Neural cell (in vitro differentiated cells): ENCODE results near the gene SCAI. TPM values are rescaled to one million over a fixed set of nuclear protein-coding genes. Genes with fewer than 3 reads are reported as not detected.
A peak's percentile ranks its signal among the peaks of the same experiment; 100 is the strongest.

Experiments used
- H2AFZ ChIP-seq: fragments of 200-600, 300-800 bp; sonication (generic), shearing (Covaris generic); 2 replicates; pipeline ENCODE4 v1.6.0; 2014; ENCODE audit warnings: low read depth, mild to moderate bottlenecking, antibody characterized with exemption, low read length, moderate library complexity
- H3F3A ChIP-seq: fragments of 200-600 bp; shearing (Covaris generic); 2 replicates; pipeline ENCODE4 v1.6.1; 2016; ENCODE audit warnings: mild to moderate bottlenecking, moderate library complexity, mixed read lengths, antibody characterized with exemption, low read length; ENCODE audit not compliant: insufficient read depth, poor library complexity, severe bottlenecking
- H3K27ac ChIP-seq: fragments of 200-600, 300-800 bp; sonication (generic), shearing (Covaris generic); 2 replicates; pipeline ENCODE4 v1.5.1; 2014; ENCODE audit warnings: mild to moderate bottlenecking, low read length, moderate library complexity
- H3K27me3 ChIP-seq: fragments of 300-800, 200-600 bp; sonication (generic), shearing (Covaris generic); 2 replicates; pipeline ENCODE4 v1.6.0; 2014; ENCODE audit warnings: mild to moderate bottlenecking, low read depth, low read length, moderate library complexity; ENCODE audit not compliant: insufficient read depth
- H3K36me3 ChIP-seq: fragments of 300-800, 200-600 bp; sonication (generic), shearing (Covaris generic); 2 replicates; pipeline ENCODE4 v1.5.1; 2014; ENCODE audit warnings: mild to moderate bottlenecking, antibody characterized with exemption, low read length, moderate library complexity; ENCODE audit not compliant: insufficient read depth
- H3K4me2 ChIP-seq: fragments of 300-800, 200-600 bp; sonication (generic), shearing (Covaris generic); 2 replicates; pipeline ENCODE4 v1.6.0; 2014; ENCODE audit warnings: mild to moderate bottlenecking, low read length
- H3K4me3 ChIP-seq: fragments of 300-800, 200-600 bp; sonication (generic), shearing (Covaris generic); 2 replicates; pipeline ENCODE4 v1.5.1; 2014; ENCODE audit warnings: mild to moderate bottlenecking, low read length, moderate library complexity
- H3K79me2 ChIP-seq: fragments of 200-600 bp; shearing (Covaris generic); replicated peaks from 2 replicates; pipeline ENCODE4 v1.6.0; 2014; ENCODE audit warnings: mild to moderate bottlenecking, low read length, moderate library complexity; ENCODE audit not compliant: insufficient read depth
- H3K9ac ChIP-seq: fragments of 300-800, 200-600 bp; sonication (generic), shearing (Covaris generic); 2 replicates; pipeline ENCODE4 v1.6.1; 2016; ENCODE audit warnings: mild to moderate bottlenecking, low read length, mixed read lengths
- H3K9me2 ChIP-seq: fragments of 200-600 bp; shearing (Covaris generic); 2 replicates; pipeline ENCODE4 v1.6.1; 2016; ENCODE audit warnings: mild to moderate bottlenecking, low read length, mixed read lengths; ENCODE audit not compliant: insufficient read depth
- H3K9me3 ChIP-seq: fragments of 200-600, 300-800 bp; sonication (generic), shearing (Covaris generic); 2 replicates; pipeline ENCODE4 v1.6.1; 2016; ENCODE audit warnings: mild to moderate bottlenecking, mixed run types, low read length, moderate library complexity, mixed read lengths
- H4K20me1 ChIP-seq: fragments of 200-600 bp; shearing (Covaris generic); 2 replicates; pipeline ENCODE4 v1.6.1; 2016; ENCODE audit warnings: mild to moderate bottlenecking, mixed run types; ENCODE audit not compliant: insufficient read depth
- EP300 ChIP-seq: fragments of 450-650 bp; conservative IDR thresholded peaks from 2 replicates; pipeline ENCODE4 v1.6.1; 2014; ENCODE audit warnings: antibody characterized with exemption, mild to moderate bottlenecking, moderate library complexity; ENCODE audit not compliant: poor library complexity, severe bottlenecking
- EZH2 ChIP-seq: fragments of 200-600, 300-800 bp; shearing (Covaris generic), sonication (generic); IDR thresholded peaks from 2 replicates; pipeline ENCODE4 v1.6.1; 2014; ENCODE audit warnings: antibody characterized with exemption, low read length, borderline replicate concordance, mild to moderate bottlenecking; ENCODE audit not compliant: insufficient read depth, poor library complexity, severe bottlenecking
- MXI1 ChIP-seq: fragments of 450-650 bp; conservative IDR thresholded peaks from 2 replicates; pipeline ENCODE4 v1.6.1; 2014; ENCODE audit warnings: antibody characterized with exemption, mild to moderate bottlenecking; ENCODE audit not compliant: poor library complexity, severe bottlenecking
- POLR2AphosphoS5 ChIP-seq: IDR thresholded peaks from 2 replicates; pipeline ENCODE4 v1.6.1; 2012
- RAD21 ChIP-seq: fragments of 450-650 bp; conservative IDR thresholded peaks from 2 replicates; pipeline ENCODE4 v1.6.1; 2014; ENCODE audit warnings: antibody characterized with exemption, mild to moderate bottlenecking, moderate library complexity
- SMC3 ChIP-seq: fragments of 450-650 bp; conservative IDR thresholded peaks from 2 replicates; pipeline ENCODE4 v1.6.1; 2014; ENCODE audit warnings: antibody characterized with exemption, mild to moderate bottlenecking, moderate library complexity; ENCODE audit not compliant: poor library complexity
- TAF1 ChIP-seq: IDR thresholded peaks from 2 replicates; pipeline ENCODE4 v1.6.1; 2012; ENCODE audit warnings: low read depth
- polyA plus RNA-seq: library from polyadenylated mRNA; depleted of rRNA; stranded (reverse); fragments of >200 nt; gene quantifications from 2 replicates; pipeline ENCODE4 v1.2.3, GENCODE V29; 2014
- TF ChIP-seq, protein P1 (sequence below): IDR thresholded peaks from 2 replicates; pipeline ENCODE4 v1.6.1; 2012; ENCODE audit warnings: borderline replicate concordance
- TF ChIP-seq, protein P2 (sequence below): fragments of 450-650 bp; IDR thresholded peaks from 2 replicates; pipeline ENCODE4 v1.5.1; 2014; ENCODE audit warnings: antibody characterized with exemption, mild to moderate bottlenecking, moderate library complexity; ENCODE audit not compliant: poor library complexity, severe bottlenecking

Gene SCAI
- polyA plus RNA-seq, 1 donor from 2014 or later: 43.2 TPM

DNA sequence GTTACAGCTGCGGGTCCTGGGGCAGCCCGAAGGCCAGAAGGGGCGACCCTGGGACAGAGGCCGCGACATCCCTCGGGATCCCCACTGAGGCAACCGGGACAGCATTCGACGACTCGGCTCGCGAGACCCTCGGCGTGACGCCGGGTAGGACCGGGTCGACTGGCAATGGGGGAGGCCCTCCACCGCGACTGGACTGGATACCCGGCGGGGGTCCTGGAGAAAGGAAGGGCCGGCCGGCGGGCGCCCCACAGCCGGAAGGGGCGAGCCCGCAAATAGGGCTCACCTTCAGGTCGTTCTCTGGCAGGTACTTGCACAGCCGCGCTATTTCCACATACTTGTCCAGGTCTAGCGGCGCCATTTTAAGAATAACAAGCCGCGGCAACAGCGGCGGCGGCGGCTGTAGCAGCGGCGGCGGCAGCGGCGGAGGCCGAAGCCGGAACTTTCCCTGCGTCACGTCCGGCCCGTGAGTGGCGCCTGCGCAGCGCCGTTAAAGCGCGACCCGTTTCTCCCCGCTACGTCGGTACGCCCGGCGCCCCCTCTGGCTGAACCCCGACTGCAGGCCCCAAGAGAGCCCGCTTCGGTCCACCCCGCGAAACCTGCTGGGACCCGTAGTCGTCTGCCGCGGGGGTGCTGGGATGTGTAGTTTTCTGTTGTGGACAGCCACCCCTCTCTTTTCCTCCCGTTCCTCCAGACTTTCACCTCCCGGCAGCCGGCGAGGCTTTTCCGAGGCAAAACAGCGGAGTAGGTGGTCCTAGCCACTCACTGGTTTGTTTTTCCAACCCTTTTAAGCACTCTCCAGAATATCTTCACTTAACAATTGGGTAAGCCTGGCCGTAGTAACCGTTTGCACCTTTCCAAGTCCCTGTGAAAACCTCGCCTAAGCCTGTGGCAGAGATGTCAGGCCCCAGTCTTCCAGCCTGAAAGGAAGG, 46.3 kb upstream of the SCAI start, which contains the start of gene PPP6C:
PPP6C (minus strand) TSS at position 443 of the 929 bp plus-strand sequence; CDS start at position 358, 85 bp downstream.
- Histone ChIP-seq H3K4me2 (peak within 1 kb of the TSS; percentile 100), H3K9me3 (no peaks in the 10 kb centered on the region), H2AFZ (peak within 1 kb of the TSS; percentile 94), H4K20me1 (no peaks in the 10 kb centered on the region), H3K9me2 (no peaks in the 10 kb centered on the region), H3K27ac (peak within 1 kb of the TSS; percentile 96), H3K9ac (peak within 1 kb of the TSS; percentile 99), H3K27me3 (no peaks in the 10 kb centered on the region), H3F3A (no peaks in the 10 kb centered on the region), H3K4me3 (peak within 1 kb of the TSS; percentile 87), H3K79me2 (peaks cover 47% of the 10 kb centered on the region), H3K36me3 (no peaks in the 10 kb centered on the region)
- no peak for TF ChIP-seq RAD21
- TF ChIP-seq MXI1: peak; percentile 68
- TF ChIP-seq, protein P1, sequence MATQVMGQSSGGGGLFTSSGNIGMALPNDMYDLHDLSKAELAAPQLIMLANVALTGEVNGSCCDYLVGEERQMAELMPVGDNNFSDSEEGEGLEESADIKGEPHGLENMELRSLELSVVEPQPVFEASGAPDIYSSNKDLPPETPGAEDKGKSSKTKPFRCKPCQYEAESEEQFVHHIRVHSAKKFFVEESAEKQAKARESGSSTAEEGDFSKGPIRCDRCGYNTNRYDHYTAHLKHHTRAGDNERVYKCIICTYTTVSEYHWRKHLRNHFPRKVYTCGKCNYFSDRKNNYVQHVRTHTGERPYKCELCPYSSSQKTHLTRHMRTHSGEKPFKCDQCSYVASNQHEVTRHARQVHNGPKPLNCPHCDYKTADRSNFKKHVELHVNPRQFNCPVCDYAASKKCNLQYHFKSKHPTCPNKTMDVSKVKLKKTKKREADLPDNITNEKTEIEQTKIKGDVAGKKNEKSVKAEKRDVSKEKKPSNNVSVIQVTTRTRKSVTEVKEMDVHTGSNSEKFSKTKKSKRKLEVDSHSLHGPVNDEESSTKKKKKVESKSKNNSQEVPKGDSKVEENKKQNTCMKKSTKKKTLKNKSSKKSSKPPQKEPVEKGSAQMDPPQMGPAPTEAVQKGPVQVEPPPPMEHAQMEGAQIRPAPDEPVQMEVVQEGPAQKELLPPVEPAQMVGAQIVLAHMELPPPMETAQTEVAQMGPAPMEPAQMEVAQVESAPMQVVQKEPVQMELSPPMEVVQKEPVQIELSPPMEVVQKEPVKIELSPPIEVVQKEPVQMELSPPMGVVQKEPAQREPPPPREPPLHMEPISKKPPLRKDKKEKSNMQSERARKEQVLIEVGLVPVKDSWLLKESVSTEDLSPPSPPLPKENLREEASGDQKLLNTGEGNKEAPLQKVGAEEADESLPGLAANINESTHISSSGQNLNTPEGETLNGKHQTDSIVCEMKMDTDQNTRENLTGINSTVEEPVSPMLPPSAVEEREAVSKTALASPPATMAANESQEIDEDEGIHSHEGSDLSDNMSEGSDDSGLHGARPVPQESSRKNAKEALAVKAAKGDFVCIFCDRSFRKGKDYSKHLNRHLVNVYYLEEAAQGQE: peak; percentile 54
- peak; percentile 74 for TF ChIP-seq EP300
- peak; percentile 96 for TF ChIP-seq POLR2AphosphoS5
- TF ChIP-seq TAF1: peak; percentile 62
- no peak for TF ChIP-seq EZH2
- peak; percentile 32 for TF ChIP-seq SMC3
- TF ChIP-seq, protein P2, sequence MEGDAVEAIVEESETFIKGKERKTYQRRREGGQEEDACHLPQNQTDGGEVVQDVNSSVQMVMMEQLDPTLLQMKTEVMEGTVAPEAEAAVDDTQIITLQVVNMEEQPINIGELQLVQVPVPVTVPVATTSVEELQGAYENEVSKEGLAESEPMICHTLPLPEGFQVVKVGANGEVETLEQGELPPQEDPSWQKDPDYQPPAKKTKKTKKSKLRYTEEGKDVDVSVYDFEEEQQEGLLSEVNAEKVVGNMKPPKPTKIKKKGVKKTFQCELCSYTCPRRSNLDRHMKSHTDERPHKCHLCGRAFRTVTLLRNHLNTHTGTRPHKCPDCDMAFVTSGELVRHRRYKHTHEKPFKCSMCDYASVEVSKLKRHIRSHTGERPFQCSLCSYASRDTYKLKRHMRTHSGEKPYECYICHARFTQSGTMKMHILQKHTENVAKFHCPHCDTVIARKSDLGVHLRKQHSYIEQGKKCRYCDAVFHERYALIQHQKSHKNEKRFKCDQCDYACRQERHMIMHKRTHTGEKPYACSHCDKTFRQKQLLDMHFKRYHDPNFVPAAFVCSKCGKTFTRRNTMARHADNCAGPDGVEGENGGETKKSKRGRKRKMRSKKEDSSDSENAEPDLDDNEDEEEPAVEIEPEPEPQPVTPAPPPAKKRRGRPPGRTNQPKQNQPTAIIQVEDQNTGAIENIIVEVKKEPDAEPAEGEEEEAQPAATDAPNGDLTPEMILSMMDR: peak; percentile 87

DNA sequence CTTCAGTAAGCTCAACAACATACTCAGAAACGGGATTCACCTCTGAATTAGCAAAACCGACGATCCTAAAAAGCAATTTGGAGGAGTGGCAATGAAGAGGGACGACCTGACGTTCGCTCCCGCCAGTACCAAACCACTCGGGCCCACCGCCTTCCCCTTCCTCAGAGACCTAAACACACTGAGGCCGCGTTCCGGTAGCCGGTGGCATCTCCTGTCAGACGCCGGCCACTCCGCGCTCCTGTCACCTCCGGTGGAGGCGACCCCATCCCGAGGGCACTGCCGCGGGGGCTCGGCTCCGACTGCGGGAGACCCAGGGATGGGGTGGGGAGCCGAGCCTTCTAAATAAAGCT, 45.7 kb upstream of the SCAI start:
- Histone ChIP-seq H3F3A (no peaks in the 10 kb centered on the region), H3K9me3 (no peaks in the 10 kb centered on the region), H3K27me3 (no peaks in the 10 kb centered on the region), H3K36me3 (no peaks in the 10 kb centered on the region), H3K79me2 (peaks cover 51% of the 10 kb centered on the region), H2AFZ (peak overlapping the region; percentile 94), H3K9ac (peak overlapping the region; percentile 99), H4K20me1 (no peaks in the 10 kb centered on the region), H3K27ac (peak overlapping the region; percentile 96), H3K4me2 (peak overlapping the region; percentile 84), H3K9me2 (no peaks in the 10 kb centered on the region), H3K4me3 (peak overlapping the region; percentile 87)
- TF ChIP-seq MXI1 (no peak), TAF1 (no peak), RAD21 (no peak), EZH2 (no peak), EP300 (no peak), POLR2AphosphoS5 (no peak), SMC3 (no peak)
- TF ChIP-seq, protein P2: no peak
- TF ChIP-seq, protein P1: no peak
